ENCODE results near the gene IL10RB. TPM values are rescaled to one million over a fixed set of nuclear protein-coding genes. Genes with fewer than 3 reads are reported as not detected.

IL10RB gene
- total and polyA plus RNA-seq, 10 of the 15 experiments (the other 5 are each of a cell fraction or from before 2014, with no cell fraction given), result 15.0 to 55.1 (median 34.9) TPM

DNA sequence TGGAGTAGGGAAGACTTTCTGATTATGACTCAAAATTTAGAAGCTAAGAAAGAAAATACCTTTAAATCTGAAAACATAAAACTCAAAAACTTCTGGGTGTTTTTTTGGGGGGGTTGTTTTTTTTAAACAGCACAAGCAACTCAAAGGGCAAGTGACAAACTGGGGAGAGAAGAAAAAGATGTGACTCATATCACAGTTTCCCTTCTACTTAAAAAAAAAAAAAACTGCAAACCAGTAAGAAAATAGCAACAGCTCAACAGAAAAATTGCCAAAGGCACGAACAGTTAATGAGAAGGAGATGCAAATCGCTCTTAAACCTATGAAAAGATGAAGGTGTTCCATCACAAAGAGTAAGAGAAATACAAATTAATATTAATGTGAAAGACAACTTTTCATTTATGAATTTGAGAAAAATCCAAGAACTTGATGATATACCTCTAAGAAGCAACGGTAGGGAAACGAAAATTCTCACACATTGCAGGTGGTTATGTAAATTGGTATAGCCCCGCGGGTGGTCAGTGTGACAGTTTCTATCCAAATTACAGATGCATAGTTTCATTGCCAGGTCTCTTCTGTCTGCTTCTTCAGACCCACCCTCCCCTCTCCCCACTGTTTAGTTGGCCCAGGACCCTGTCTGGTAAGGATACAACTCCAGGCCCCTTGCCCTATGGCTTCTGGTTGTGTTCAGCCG is 27.5 kb upstream of the IL10RB start (continued):
- TF ChIP-seq, protein P1, sequence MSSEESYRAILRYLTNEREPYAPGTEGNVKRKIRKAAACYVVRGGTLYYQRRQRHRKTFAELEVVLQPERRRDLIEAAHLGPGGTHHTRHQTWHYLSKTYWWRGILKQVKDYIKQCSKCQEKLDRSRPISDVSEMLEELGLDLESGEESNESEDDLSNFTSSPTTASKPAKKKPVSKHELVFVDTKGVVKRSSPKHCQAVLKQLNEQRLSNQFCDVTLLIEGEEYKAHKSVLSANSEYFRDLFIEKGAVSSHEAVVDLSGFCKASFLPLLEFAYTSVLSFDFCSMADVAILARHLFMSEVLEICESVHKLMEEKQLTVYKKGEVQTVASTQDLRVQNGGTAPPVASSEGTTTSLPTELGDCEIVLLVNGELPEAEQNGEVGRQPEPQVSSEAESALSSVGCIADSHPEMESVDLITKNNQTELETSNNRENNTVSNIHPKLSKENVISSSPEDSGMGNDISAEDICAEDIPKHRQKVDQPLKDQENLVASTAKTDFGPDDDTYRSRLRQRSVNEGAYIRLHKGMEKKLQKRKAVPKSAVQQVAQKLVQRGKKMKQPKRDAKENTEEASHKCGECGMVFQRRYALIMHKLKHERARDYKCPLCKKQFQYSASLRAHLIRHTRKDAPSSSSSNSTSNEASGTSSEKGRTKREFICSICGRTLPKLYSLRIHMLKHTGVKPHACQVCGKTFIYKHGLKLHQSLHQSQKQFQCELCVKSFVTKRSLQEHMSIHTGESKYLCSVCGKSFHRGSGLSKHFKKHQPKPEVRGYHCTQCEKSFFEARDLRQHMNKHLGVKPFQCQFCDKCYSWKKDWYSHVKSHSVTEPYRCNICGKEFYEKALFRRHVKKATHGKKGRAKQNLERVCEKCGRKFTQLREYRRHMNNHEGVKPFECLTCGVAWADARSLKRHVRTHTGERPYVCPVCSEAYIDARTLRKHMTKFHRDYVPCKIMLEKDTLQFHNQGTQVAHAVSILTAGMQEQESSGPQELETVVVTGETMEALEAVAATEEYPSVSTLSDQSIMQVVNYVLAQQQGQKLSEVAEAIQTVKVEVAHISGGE (CRISPR knock-in tag; IDR thresholded peaks at IDR 0.05), result no peak
- TF ChIP-seq, protein P2, sequence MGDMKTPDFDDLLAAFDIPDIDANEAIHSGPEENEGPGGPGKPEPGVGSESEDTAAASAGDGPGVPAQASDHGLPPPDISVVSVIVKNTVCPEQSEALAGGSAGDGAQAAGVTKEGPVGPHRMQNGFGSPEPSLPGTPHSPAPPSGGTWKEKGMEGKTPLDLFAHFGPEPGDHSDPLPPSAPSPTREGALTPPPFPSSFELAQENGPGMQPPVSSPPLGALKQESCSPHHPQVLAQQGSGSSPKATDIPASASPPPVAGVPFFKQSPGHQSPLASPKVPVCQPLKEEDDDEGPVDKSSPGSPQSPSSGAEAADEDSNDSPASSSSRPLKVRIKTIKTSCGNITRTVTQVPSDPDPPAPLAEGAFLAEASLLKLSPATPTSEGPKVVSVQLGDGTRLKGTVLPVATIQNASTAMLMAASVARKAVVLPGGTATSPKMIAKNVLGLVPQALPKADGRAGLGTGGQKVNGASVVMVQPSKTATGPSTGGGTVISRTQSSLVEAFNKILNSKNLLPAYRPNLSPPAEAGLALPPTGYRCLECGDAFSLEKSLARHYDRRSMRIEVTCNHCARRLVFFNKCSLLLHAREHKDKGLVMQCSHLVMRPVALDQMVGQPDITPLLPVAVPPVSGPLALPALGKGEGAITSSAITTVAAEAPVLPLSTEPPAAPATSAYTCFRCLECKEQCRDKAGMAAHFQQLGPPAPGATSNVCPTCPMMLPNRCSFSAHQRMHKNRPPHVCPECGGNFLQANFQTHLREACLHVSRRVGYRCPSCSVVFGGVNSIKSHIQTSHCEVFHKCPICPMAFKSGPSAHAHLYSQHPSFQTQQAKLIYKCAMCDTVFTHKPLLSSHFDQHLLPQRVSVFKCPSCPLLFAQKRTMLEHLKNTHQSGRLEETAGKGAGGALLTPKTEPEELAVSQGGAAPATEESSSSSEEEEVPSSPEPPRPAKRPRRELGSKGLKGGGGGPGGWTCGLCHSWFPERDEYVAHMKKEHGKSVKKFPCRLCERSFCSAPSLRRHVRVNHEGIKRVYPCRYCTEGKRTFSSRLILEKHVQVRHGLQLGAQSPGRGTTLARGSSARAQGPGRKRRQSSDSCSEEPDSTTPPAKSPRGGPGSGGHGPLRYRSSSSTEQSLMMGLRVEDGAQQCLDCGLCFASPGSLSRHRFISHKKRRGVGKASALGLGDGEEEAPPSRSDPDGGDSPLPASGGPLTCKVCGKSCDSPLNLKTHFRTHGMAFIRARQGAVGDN (IDR thresholded peaks at IDR 0.05), result no peak
- no peak for TF ChIP-seq RB1 (IDR thresholded peaks at IDR 0.05; ENCODE audit: borderline replicate concordance)
- TF ChIP-seq, protein P3, sequence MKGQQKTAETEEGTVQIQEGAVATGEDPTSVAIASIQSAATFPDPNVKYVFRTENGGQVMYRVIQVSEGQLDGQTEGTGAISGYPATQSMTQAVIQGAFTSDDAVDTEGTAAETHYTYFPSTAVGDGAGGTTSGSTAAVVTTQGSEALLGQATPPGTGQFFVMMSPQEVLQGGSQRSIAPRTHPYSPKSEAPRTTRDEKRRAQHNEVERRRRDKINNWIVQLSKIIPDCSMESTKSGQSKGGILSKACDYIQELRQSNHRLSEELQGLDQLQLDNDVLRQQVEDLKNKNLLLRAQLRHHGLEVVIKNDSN (IDR thresholded peaks at IDR 0.05; ENCODE audit: borderline replicate concordance, extremely low read length, insufficient read depth, low read depth, low read length), result no peak
- TF ChIP-seq IKZF1 (conservative IDR thresholded peaks at IDR 0.05), result no peak; the same call in none of the 2 replicates
- no peak; the same call in 1 of the 2 replicates for TF ChIP-seq CBFB (IDR thresholded peaks at IDR 0.05; ENCODE audit: low read depth)
- peak; percentile 77 for TF ChIP-seq POLR2AphosphoS5 (IDR thresholded peaks at IDR 0.05; ENCODE audit: low read length)
- peak; percentile 58 for TF ChIP-seq RUNX3 (IDR thresholded peaks at IDR 0.05; ENCODE audit: low read length)
- TF ChIP-seq CREM (IDR thresholded peaks at IDR 0.05; ENCODE audit: low read depth), result peak; percentile 31; the same call in 1 of the 2 replicates
- TF ChIP-seq RAD21 (IDR thresholded peaks at IDR 0.05; ENCODE audit: insufficient read depth, low read depth, low read length), result 0 out of 2 replicates have a peak, but pooled peaks have one; percentile 10
- TF ChIP-seq ZNF384 (IDR thresholded peaks at IDR 0.05; ENCODE audit: borderline replicate concordance, low read depth, low read length), result peak; percentile 99
- TF ChIP-seq IRF4 (IDR thresholded peaks at IDR 0.05; ENCODE audit: low read depth, low read length), result peak; percentile 86
- TF ChIP-seq SMAD5 (IDR thresholded peaks at IDR 0.05; ENCODE audit: low read depth), result no peak
- no peak; the same call in 1 of the 2 replicates for TF ChIP-seq CHD2 (IDR thresholded peaks at IDR 0.05; ENCODE audit: borderline replicate concordance, low read depth, low read length)
- TF ChIP-seq SP1 (IDR thresholded peaks at IDR 0.05; ENCODE audit: low read depth, low read length), result peak; percentile 7
- no peak; the same call in 1 of the 2 replicates for TF ChIP-seq MXI1 (IDR thresholded peaks at IDR 0.05; ENCODE audit: low read depth, low read length)
- no peak for TF ChIP-seq KLF5 (IDR thresholded peaks at IDR 0.05; ENCODE audit: partially characterized antibody)
- 0 out of 4 replicates have a peak, but pooled peaks of 1 of the 2 experiments have one; percentile 43 for TF ChIP-seq CEBPB (IDR thresholded peaks at IDR 0.05; ENCODE audit: borderline replicate concordance in 1 of 2, low read depth in 2 of 2, low read length in 2 of 2)
- peak; percentile 54; the same call in 1 of the 2 replicates for TF ChIP-seq CBX5 (IDR thresholded peaks at IDR 0.05; ENCODE audit: low read depth)
- TF ChIP-seq, protein P4, sequence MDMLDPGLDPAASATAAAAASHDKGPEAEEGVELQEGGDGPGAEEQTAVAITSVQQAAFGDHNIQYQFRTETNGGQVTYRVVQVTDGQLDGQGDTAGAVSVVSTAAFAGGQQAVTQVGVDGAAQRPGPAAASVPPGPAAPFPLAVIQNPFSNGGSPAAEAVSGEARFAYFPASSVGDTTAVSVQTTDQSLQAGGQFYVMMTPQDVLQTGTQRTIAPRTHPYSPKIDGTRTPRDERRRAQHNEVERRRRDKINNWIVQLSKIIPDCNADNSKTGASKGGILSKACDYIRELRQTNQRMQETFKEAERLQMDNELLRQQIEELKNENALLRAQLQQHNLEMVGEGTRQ (IDR thresholded peaks at IDR 0.05; ENCODE audit: borderline replicate concordance, low read depth, low read length), result no peak
- TF ChIP-seq NR2F1 (conservative IDR thresholded peaks at IDR 0.05), result 0 out of 2 replicates have a peak, but pooled peaks have one; percentile 35
- TF ChIP-seq CREB1 (IDR thresholded peaks at IDR 0.05; ENCODE audit: low read depth), result no peak
